Body of pancreas (tissue), 4 donors: Measurements from ENCODE around the gene CEP83. TPM values are rescaled to one million over a fixed set of nuclear protein-coding genes. Genes with fewer than 3 reads are reported as not detected.
A peak's percentile ranks its signal among the peaks of the same experiment; 100 is the strongest.

Experiments
- ATAC-seq: fragments of 150-250 bp; one replicate; pipeline ENCODE4 v1.9.1; 2016
- DNase-seq, 4 donors: peaks; one replicate each; pipeline ENCODE4 v3.0.0-alpha.2; 2019
- H3K27ac ChIP-seq, 4 donors: fragments of 200-600 bp; sonication (generic); 1 replicate in 3 of 4; 2 replicates in 1 of 4; pipeline versions ENCODE4 v1.5.1 to v1.6.1; 2016 to 2019; ENCODE audit warnings: mild to moderate bottlenecking in 1 of 4, mixed read lengths in 1 of 4, moderate library complexity in 1 of 4
- H3K27me3 ChIP-seq, 2 donors: fragments of 200-600 bp; sonication (generic); one replicate each; pipeline ENCODE4 v1.6.0; 2016; ENCODE audit warnings: mild to moderate bottlenecking in 1 of 2
- H3K36me3 ChIP-seq, 2 donors: fragments of 200-600 bp; sonication (generic); replicated peaks in 1 of 2; 2 replicates each; pipeline ENCODE4 v1.5.1; 2016; ENCODE audit warnings: low read depth in 2 of 2; ENCODE audit not compliant: insufficient read depth in 1 of 2
- H3K4me1 ChIP-seq: fragments of 200-600 bp; sonication (generic); one replicate; pipeline ENCODE4 v1.6.0; 2016
- H3K4me3 ChIP-seq, 2 donors: fragments of 200-600 bp; sonication (generic); 1 replicate in 1 of 2; 2 replicates in 1 of 2; pipeline ENCODE4 v1.5.1; 2016 to 2019
- H3K9me3 ChIP-seq, 3 donors: fragments of 200-600 bp; sonication (generic); 1 replicate in 2 of 3; 2 replicates in 1 of 3; pipeline ENCODE4 v1.5.1; 2016
- CTCF ChIP-seq, 7 experiments: fragments of 450-650 bp in 4 of 7; fragments of 200-600 bp in 3 of 7; sonication (generic) in 3 of 7; IDR thresholded peaks; one replicate each; pipeline ENCODE4 v1.5.1; 2016 to 2019; ENCODE audit warnings: antibody characterized with exemption in 7 of 7
- POLR2A ChIP-seq, 3 donors: fragments of 450-650 bp; IDR thresholded peaks; one replicate each; pipeline ENCODE4 v1.6.1; 2016; ENCODE audit warnings: antibody characterized with exemption in 3 of 3, mild to moderate bottlenecking in 2 of 3
- WGBS, 2 donors: methylation state at CpG; one replicate each; pipeline ENCODE4 v1.1.5; 2017; 5-methylcytosine and 5-hydroxymethylcytosine counted together
- intact Hi-C: fragments of 100-400 bp; cut with DNase I; formaldehyde crosslinking; loops from one replicate; pipeline ENCODE4 v1.15.1; 2023
- total RNA-seq, 2 donors: library from RNA; depleted of rRNA; stranded (reverse); fragments of >200 nt; gene quantifications; one replicate each; pipeline ENCODE4 v1.1.0, GENCODE V29; 2016

Gene CEP83
- total RNA-seq, 2 donors from 2014 or later, result 41.8 to 48.1 TPM

- Histone ChIP-seq H3K4me1 (no peaks in the 10 kb centered on the region), H3K9me3 (no peaks in the 10 kb centered on the region), H3K4me3 (no peak overlapping the region), H3K36me3 (no peaks in the 10 kb centered on the region), H3K27ac (no peak overlapping the region), H3K27me3 (no peaks in the 10 kb centered on the region)
- ATAC-seq (no peak), DNase-seq (no peak)
- 82 to 89% methylated on average over 2 of the region's 2 CpGs for WGBS, 2 donors
- TF ChIP-seq POLR2A (IDR thresholded peaks at IDR 0.05) (no peak), CTCF (IDR thresholded peaks at IDR 0.05) (no peak)
- intact Hi-C loops, result no loop called here
Observed at GRCh38 chr12:94491489-94491888, 31.8 kb upstream of the CEP83 start.

DNA sequence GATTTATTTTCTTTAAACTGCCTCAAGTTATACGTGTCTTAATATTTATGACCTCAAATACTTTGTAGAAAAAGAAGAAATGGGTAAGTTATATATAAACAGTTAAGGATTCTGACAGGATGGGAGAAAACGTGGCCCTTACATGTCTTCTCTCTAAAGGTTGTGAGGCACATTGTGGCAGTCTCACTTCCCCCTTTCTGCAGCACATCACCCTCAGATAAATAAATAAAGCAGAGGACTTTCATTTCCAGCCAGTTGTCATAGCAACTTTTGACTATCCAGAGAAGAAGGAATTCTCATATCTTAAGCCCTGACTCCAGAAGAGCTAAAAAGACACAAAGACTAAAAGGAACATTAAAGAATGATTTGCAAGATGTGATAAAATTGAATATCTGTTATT lies 28.8 kb upstream of the CEP83 start:
- no peak for DNase-seq
- no peak for ATAC-seq
- H3K36me3 ChIP-seq, result no peaks in the 10 kb centered on the region
- H3K27ac ChIP-seq, result no peak overlapping the region
- intact Hi-C loops, result no loop called here
- H3K4me1 ChIP-seq, result no peaks in the 10 kb centered on the region
- 24 to 27% methylated on average over 2 of the region's 2 CpGs for WGBS, 2 donors
- TF ChIP-seq CTCF (IDR thresholded peaks at IDR 0.05) (no peak), POLR2A (IDR thresholded peaks at IDR 0.05) (no peak)
- H3K27me3 ChIP-seq, result no peaks in the 10 kb centered on the region
- no peaks in the 10 kb centered on the region for H3K9me3 ChIP-seq
- H3K4me3 ChIP-seq, result no peak overlapping the region

DNA sequence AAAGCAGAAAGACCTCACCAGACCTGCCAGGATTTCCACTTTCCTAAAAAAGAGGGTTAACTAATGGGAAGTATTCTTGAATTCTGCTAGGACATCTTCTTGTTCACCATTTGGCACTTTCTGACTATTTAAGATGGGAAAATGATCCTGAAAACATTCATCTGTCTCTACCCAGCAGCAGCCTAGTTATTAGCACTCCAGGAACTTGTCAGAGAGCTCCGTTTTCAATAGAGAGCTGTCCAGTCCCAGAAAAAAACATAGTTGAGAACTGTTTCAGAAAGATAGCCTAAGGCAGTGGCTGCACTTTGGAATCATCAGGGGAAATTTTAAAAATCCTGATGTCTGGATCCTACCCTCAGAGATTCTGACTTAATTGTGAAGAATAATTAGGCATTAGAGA lies 22.1 kb upstream of the CEP83 start:
- ATAC-seq (no peak), DNase-seq (no peak)
- H3K27me3 ChIP-seq, result no peaks in the 10 kb centered on the region
- TF ChIP-seq POLR2A (IDR thresholded peaks at IDR 0.05), result no peak
- TF ChIP-seq CTCF (IDR thresholded peaks at IDR 0.05), result no peak
- intact Hi-C loops, result no loop called here
- no peaks in the 10 kb centered on the region for H3K9me3 ChIP-seq
- H3K4me3 ChIP-seq, result no peak overlapping the region
- no peaks in the 10 kb centered on the region for H3K36me3 ChIP-seq
- no peaks in the 10 kb centered on the region for H3K4me1 ChIP-seq
- WGBS, 2 donors, result 20 to 27% methylated on average over 1 of the region's 1 CpG
- H3K27ac ChIP-seq, result no peak overlapping the region

DNA sequence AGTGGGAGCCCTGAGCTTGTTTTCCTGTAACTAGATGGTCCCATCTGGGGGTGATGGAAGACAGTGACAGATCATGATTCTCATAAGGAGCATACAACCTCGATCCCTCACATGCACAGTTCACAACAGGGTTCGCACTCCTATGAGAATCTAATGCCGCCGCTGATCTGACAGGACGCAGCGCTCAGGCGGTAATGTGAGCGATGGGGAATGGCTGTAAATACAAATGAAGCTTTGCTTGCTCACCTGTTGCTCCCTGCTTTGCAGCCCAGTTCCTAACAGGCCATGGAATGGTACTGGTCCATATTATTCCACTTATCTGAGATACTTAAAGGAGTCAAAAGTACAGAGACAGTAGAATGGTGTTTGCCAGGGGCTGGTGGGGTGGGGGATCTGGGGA lies 9.9 kb upstream of the CEP83 start:
- 90 to 91% methylated on average over 8 of the region's 8 CpGs for WGBS, 2 donors
- TF ChIP-seq CTCF (IDR thresholded peaks at IDR 0.05) (no peak), POLR2A (IDR thresholded peaks at IDR 0.05) (no peak)

DNA sequence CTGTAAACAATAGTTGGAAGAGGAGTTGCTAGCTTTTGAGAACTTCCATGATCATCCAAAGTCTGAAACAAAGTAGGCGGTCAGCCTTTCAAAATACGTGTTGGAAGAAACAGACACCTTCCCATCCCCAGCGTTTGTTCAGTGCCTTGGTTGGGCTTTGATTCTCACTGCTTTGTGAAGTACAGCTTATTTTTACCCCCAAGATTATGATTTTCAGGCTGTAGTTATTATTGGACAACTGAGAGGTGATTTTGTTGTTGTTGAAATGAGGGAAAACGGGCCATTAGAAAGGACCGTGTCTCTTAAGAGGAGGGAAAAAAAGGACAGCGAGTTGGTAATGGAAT lies 921 bp upstream of the CEP83 start:
- TF ChIP-seq CTCF (IDR thresholded peaks at IDR 0.05) (no peak), POLR2A (IDR thresholded peaks at IDR 0.05) (no peak)
- DNase-seq (no peak), ATAC-seq (no peak)
- Histone ChIP-seq H3K27ac (peak overlapping the region in 3 of 4 donors; percentile 85 to 93 (median 91)), H3K27me3 (no peaks in the 10 kb centered on the region), H3K9me3 (no peaks in the 10 kb centered on the region), H3K4me1 (peaks cover 26% of the 10 kb centered on the region), H3K36me3 (no peaks in the 10 kb centered on the region), H3K4me3 (peak overlapping the region in 1 of 2 donors; percentile 44)
- WGBS, 2 donors, result 15 to 17% methylated on average over 6 of the region's 6 CpGs
- intact Hi-C loops, result no loop called here

More for the DNA sequence above, 9.9 kb upstream of the CEP83 start:
- no peak overlapping the region for H3K27ac ChIP-seq
- no peaks in the 10 kb centered on the region for H3K36me3 ChIP-seq
- no peaks in the 10 kb centered on the region for H3K9me3 ChIP-seq
- intact Hi-C loops, result no loop called here
- no peaks in the 10 kb centered on the region for H3K4me1 ChIP-seq
- no peak overlapping the region for H3K4me3 ChIP-seq
- DNase-seq (no peak), ATAC-seq (no peak)
- H3K27me3 ChIP-seq, result no peaks in the 10 kb centered on the region
